NCI-H446 treated with DMSO at 0.1 percent for 48 hours (cell line): ENCODE measurements around the gene FOXO3B.
"Not testable (repeated sequence)": the region's sequence is repeated elsewhere in the genome, so short reads cannot be mapped to it uniquely, and the experiment has no call there.

ENCODE experiments used
- DNase-seq: peaks from one replicate; lab custom pipeline; 2025; lab: John Stamatoyannopoulos, UW

Gene FOXO3B

DNA sequence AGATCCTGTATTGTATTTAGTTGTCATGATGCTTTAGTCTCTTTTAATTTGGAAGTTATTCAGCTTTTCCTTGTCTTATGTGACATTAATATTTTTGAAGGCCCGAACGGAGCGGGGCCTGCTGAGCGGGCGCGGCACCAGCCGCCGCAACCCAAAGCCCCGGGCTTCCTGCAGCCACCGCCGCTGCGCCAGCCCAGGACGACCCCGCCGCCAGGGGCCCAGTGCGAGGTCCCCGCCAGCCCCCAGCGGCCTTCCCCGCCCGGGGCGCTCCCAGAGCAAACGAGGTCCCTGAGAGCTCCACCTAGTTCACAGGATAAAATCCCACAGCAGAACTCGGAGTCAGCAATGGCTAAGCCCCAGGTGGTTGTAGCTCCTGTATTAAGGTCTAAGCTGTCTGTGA is 32.0 kb downstream of the FOXO3B start:
- DNase-seq, result not testable (repeated sequence)

DNA sequence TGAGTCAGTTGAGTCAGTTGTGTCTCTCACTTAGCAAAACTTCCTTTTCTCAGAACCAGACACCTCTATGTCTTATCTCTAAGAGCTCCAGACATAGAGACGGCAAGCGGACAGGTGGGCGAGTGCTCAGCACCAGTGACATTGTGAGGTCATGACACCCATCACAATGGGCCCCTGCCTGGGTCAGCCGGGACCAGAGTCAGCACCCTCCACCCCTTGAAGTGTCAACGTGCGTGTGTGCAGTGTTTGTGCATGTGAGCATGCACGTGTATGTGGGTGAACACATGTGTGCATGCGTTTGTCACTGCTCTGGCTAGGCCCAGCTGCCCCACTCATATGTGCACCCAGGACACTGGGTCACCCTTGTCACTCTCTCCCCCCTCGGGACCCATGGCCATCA is 37.8 kb downstream of the FOXO3B start, which contains the start of gene TBC1D28:
TSS of gene TBC1D28 (minus strand) at position 101 of the 400 bp plus-strand sequence. CDS start 3,039 bp downstream, outside the sequence.
- DNase-seq, result not testable (repeated sequence)

GRCh38 chr17:18643124-18643523 is 39.0 kb downstream of the FOXO3B start:
- DNase-seq, result not testable (repeated sequence)

DNA sequence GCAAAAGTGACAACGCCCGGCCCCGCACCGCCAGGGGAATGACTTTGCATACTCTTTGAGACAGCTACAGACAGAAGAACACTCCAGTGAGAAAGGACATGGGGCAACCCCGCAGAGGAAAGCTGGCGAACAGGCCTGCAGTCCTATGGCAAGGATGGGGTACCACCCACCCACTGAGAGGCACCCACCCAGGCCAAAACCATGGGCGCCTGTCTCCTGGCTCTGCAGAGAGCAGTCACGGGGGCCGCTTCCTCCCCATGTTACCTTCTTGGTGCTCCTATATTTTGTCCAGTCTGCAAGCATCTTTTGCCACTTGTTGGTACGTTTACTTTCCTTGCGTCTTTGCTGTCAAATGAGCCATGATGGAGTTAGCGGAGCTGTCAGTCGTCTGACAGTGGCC is 43.8 kb downstream of the FOXO3B start:
- not testable (repeated sequence) for DNase-seq

DNA sequence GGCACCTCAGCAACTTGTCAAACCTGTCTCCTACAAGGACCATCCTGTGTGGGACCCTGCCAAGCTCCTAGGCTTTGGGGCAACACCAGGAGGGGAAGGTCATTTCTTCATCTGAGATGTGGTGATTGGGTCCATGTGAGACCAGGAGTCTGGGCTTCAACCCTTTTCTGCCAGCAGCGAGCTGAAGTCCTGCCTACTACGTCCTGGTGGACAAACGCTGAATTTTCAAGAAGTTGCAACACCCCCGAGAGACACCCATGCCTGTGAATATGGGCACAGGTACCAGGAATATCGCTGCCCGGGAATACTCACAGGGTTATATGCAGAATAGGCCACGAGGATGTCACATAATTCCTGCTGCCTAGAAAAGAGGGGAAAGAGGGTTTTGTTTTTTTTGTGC is 45.9 kb downstream of the FOXO3B start:
- DNase-seq, result not testable (repeated sequence)

GRCh38 chr17:18635773-18636172 is 46.3 kb downstream of the FOXO3B start:
- DNase-seq, result not testable (repeated sequence)

DNA sequence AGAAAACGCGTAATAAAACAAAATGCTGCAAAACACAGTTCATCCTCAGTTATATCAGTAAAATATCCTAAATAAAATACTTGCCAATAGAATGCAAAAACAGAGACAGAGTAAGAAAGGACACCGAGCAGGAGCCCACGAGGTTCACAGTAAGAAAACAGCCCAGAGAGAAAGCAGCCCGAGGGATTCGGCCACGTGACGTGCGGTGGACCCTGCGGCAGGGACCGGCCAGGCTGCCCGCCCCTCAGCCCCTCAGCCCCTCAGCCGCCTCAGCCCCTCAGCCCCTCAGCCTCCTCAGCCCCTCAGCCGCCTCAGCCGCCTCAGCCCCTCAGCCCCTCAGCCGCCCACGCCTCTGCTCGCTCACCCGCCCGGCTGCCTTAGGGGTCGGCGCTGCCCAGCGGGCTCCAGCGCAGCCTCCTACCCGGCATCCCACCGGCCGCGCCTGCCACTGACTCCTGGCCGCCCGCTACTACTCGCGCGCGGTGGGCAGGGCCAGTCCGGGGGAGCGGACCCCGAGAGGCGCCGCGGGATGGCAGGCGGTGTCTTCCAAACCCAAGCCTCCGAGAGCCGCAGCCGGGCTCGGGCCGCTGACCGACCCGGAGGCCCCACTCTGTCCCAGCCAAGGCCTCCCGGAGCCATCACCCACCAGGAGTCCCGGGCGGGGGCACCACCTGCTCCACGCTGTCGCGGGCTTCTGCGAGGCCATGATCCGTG is 47.4 kb downstream of the FOXO3B start:
- not testable (repeated sequence) for DNase-seq
